Activated T-cell treated with anti-CD3 and anti-CD28 coated beads for 24 hours (primary cell): Measurements from ENCODE around the gene ANXA2.
"Not testable (repeated sequence)": the region's sequence is repeated elsewhere in the genome, so short reads cannot be mapped to it uniquely, and the experiment has no call there.

Experiments used
- DNase-seq: peaks from one replicate; pipeline ENCODE4 v3.0.0-alpha.2; 2020; ENCODE audit warnings: low read depth

The ANXA2 gene

DNA sequence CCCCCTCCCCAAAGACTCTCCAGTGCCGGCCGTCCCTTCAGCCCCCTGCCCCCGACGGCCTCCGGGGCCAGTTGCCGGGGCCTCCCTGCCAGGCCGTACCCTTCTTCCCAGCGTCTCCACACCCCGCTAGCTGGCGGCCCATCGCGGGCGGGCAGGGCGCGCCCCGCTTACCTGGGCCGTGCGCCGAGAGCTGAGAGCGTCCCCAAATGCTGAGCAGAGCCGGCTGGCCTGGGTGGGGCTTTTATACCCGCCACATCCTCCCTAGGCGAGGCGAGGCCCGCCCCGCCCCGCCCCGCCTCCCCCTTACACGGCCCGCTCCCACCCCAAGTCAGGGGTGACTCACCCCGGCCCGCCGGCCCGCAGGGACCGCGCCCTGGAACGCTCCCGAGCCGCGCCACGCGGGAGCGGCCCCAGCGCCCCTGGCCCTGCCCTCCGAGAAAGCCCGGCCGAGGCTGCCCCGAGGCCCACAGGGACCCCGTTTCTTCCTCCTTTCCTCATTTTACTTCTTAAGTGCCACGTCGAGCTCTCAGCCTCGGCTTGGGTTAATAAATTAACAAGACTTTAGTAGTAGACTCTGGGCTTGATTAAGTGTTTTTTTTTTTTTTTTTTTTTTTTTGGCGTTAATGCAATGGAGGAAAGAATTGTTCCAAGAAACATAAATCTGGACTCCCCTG is at the start of gene ANXA2:
TSS of gene ANXA2 (minus strand) at position 215 of the 674 bp plus-strand sequence. CDS start 11,911 bp downstream, outside the sequence.
- peak; percentile 70 for DNase-seq

DNA sequence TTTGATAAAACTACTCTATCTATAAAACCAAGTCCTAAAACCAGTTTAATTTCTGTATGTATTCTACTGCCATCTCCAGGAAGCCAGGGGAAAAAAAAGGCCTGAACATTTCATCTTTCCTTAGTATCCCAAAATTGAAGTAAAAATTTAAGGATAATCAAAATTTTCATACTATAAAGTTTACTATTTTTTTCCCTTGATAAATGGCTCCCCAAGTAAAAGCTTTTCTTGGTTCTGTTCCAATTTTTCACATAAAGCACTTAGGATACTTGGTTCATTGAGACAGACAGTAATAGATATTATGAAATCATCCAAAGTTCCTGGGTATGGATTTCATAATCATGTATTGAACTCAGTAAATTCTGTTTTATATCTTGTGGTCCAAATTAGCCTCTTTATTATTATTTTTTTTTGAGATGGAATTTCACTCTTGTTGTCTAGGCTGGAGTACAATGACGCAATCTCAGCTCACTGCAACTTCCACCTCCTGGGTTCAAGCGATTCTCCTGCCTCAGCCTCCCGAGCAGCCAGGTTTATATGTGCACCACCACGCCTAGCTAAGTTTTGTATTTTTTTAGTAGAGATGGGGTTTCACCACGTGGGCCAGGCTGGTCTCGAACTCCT is 46.6 kb upstream of the ANXA2 start:
- DNase-seq: no peak

DNA sequence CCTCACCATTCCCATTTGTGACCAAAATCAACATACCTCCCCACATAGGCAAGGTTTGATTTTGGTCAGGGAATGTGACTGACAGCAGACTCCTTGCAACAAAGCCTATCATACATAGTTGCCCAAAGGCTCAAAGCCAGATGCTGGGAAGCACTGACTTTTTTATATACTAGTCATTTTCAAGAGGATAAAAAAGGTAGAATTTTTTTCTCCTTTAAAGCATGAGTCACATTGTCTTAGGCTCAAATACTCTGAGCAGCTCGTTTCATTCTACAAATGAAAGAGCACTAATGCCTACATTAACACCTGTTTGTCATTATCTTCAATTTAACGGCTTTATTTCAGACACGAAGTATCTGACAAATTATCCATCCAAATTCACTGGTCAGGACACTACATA is 45.0 kb upstream of the ANXA2 start:
- no peak for DNase-seq

DNA sequence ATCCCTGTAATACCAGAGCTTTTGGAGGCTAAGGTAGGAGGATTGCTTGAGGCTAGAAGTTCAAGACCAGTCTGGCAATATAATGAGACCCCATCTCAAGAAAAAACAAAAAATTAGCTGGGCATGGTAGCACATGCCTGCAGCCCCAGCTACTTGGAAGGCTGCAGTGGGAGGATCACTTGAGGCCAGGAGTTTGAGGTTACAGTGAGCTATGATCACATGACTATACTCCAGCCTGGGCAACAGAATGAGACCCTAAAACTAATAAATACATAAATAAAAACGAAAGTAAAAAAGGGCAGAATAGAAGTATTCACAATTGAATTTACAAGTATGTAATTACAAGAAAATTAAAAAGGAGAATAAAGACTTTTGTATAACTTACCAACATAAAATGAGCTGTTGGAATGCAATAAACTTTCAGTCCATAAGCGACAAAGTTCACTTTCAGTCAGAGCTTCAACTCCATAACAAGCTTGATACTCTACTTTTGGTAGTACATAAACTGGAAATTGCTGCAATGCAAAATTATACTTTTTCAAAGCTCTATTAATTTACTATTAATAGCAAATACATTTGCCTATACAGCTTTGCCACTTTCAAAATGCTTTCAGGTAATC is 44.4 kb upstream of the ANXA2 start:
- no peak for DNase-seq

DNA sequence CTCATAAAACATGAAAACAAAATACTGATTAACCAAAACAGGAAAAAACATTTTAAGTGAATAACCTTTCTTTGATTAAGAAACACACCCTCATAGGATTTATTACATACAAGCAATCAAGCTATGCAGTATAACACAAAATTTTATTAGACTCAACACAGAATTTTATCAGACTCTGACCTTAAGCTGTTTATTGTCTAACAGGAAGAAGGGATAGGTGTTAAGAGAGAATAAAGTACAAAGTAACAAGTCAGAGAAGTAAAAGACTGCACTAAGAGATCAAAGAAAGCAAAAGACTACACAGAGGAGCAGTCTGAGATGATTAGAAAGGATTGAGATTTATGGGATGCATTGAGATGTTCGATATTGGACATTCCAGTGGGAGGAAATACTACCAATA is 43.5 kb upstream of the ANXA2 start:
- DNase-seq: no peak

DNA sequence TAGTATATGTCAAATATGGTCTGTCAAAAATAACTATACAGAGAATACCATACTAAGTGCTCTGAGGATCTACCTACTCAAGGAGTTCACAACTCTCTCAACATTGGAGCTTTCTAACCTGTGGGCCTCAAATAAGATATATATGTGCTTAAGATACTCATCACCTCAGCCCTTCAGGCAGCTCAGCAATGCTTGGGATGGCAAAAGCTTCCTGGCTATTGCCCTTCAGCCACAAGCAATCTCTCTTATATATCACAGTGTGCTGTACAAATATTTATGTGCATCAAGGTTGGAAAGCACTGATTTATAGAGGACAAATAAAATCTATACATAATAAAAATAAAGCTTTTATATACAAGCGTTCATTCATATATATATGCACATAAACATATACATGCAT is 40.9 kb upstream of the ANXA2 start:
- no peak for DNase-seq

DNA sequence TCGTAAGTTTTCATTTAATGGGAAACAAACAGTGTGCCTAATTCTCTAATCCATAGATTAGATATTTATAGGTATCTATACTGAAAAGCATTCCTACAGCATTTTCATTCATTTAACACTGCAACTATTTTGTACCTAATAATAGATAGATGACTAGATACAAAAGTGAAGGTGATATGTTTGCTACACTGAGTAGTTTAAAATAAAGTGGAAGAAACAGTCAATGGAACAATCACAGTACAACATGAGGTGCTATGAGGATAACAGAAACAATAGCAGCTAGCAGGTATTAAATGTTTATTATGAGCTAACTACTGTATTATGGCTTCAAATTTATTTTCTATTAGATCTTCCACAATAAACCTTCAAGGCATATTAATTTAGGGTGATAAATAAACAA is 31.1 kb upstream of the ANXA2 start:
- no peak for DNase-seq

DNA sequence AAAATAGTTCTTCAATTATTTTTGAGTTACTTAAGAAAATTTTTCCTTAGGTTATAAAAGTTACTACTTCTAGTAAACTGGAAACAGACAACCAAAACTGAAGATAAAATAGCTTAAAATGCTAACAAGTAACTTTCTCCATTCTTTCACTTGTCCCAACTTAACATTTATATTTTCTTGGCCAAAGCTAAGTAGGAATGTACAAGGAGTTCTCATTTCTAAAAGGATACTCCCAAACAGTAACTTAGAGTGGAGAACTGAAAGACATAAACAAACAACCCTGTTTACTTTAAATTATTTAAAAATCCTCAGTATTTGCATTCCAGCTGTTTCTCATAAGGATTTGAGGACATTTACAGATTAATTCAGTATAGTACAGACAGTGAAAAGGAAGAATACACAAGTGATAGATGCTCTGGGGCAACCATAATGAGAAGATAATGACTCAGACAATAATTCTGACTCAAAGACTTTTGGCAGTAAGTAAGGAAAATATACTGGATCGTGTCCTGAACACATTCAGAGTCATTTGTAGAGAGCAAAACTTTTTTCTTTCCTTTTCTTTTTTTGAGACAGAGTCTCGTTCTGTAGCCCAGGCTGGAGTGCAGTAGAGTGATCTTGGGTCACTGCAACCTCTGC is 29.2 kb upstream of the ANXA2 start:
- no peak for DNase-seq

DNA sequence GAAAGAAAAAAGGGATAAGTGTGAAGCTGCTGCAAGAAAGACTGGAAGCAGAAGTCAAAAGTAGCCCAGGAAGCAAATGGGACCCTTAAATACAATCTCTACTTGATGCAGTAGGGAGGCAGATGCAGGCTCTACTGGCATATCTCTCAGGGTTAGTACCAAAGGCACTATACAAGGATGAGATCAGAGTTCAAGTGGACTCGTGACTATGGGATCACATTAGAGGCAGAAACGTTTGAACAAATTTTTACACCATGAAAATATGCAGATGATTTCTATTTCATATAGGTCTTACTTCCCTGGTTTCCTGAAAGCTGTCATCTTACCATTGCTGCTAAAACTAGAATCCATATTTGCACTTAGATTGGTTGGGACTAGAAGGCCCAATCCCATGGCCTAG is 27.7 kb upstream of the ANXA2 start:
- DNase-seq: no peak

DNA sequence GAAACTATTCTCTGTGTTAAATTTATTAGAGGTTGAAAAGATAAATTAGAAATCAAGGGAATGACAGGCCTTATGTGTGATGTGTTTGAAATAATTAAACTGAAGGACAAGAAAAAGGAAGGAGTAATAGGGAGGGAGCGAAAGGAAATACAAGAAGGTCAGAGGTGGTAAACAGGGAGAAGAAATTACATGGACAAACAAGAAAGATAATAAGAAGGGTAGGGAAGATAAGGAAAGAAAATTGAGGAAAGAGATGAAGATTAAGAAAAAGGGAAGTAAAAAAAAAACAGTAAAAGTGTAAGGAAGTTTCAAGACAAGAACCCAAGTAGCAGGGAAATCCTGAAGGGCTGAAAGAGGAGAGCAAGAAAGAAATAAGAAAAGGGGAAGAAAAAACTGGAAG is 26.2 kb upstream of the ANXA2 start:
- DNase-seq: no peak

DNA sequence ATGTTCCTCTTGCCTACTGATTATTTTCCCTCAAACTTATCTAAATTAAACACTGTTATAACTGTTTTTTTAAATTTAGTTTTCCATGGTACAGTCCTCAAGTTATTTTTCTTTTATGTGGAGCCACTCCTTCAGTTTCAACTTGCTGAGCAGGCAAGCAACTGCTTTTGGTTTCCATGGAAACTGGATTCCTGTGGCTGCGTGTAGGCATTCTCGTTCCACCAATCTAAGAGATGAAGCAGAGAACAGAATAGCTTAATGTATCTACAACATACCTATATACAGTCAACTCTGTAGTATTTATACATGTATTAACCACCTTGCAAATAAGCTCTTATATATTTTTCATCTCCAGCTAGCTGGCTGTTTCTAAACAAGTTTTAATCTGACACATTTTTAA is 25.8 kb upstream of the ANXA2 start:
- DNase-seq: no peak

DNA sequence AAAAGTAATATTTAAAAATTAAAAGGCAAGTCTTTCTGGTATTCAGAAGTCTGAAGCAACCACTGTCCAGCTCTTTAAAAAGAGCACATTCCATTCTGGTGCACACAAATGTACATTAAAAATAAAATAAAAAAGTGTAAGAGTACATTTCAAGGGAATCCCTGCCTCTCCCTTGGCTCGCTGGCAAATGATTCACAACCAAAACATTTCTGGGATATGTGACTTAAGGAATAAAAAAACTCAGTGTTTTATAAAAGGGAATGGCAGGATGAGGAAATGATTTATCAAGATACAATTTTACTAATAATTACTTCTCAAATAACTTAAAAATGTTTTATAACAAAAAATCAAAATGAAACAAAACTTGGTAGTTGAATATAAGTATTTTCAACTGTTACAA is 23.8 kb upstream of the ANXA2 start:
- no peak for DNase-seq

DNA sequence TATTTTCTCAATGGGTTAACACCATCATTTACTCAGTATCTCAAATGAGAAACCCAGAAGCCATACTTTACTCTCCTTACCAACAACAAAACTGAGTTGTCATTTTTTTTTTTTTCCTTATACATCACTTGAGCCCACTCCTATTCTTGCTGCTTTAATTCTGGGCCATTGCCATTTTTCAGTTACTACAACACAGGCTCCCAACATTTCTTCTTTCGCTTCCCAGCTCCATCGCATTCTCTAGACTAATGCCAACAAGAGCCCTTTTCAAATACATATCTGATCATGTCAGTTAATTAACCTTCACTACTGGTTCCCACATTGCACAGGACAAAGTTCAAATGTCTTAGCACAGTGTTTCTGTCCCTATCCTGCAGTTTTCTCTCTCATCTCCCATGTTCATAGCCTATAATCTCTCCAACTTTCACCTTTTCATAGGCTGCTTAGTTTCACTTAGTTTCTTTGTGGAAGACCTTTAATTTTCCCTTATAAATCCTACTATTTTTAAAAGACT is 22.5 kb upstream of the ANXA2 start:
- DNase-seq: no peak

DNA sequence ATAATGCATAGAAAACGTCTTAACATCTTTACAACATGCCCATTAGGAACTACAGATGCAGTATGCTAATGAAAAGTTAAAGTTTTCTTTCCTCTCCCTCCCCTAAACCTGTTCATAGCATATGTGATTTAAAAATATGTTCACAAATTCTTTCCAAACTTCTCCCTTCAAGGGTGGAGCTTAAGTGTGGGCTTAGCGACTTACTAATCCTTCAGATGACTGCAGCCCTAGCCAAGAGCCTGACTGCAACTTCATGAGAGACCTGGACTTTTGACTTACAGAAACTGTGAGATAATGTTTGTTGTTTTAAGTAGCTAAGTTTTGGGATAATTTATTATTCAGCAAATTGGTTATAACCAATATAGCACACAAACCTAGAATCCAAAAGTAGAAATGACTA is 22.0 kb upstream of the ANXA2 start:
- no peak for DNase-seq

DNA sequence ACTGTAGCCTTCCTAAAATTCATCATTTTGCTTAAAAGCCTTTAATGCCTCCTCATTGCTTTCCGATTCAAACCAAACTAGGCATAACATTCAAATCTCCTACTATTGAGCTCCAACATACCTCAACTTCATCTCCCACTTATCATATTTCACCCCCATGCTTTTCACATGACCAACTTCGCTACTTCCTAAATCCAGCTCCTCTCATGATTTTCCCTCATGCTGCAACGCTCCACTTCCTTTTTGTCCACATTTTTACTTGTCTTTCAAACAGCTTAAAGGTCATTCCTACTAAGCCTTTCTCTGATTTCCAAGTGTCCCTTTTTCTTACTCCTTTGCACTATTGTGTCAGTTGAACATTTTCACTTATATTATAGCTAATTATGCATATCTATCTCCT is 20.3 kb upstream of the ANXA2 start:
- DNase-seq: no peak

DNA sequence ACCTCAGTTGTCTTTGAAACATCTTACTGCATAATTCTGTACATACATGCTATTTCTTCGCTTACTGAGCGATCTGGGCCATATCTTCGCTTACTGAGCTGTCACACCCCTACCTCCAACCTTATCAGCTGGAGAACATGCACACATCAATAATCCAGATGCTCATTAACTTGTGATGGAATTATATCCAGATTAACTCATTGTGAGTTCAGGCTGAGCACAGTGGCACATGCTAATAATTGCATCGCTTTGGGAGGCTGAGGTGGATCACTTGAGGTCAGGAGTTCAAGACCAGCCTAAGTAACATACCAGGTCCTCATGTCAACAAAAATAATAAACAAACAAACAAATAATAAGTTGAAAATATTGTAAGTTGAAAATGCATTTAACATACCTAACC is 19.3 kb upstream of the ANXA2 start:
- DNase-seq: no peak

DNA sequence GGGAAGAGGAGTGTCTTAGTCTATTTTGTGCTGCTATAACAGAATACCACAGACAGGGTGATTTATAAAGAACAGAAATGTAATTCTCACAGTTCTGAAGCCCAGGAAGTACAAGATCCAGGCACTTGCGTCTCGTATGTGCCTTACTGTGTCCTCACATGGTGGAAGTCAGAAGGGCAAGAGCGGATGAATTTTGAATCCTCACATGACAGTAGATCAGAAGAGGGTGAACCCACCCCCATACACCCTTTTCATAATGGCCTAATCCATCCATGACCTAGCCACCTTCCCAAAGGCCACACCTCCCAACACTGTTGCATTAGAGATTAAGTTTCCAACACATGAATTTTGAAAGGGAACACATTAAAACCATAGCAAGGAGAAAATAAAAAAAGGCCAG is 18.7 kb upstream of the ANXA2 start:
- no peak for DNase-seq

DNA sequence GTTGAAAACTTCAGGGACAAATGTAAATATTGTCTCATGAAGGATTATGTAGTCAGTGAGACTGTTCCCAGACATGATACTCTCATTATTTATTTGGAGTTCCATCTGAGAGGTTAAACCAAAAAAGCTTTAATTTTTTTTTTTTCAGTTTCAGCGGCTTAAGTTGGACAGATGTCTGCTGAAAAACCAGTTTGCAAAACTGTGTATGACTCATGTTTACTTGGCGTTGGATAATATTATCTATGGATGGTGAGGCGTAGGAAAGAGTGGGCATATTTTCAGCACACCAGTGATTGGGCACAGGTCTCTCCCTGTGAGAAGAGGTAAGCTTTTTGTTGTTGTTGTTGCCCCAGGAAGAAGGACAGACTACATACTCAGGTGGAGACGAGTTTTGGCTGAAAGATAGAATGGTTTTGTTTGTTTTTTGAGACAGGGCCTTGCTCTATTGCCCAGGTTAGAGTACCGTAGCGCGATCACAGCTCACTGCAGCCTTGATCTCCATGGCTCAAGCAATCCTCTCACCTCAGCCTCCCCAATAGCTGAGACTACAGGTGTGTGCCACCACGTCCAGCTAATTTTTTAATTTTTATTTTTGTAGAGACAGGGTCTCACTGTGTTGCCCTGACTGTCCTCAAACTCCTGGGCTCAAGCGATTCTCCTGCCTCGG is 16.4 kb upstream of the ANXA2 start:
- no peak for DNase-seq

DNA sequence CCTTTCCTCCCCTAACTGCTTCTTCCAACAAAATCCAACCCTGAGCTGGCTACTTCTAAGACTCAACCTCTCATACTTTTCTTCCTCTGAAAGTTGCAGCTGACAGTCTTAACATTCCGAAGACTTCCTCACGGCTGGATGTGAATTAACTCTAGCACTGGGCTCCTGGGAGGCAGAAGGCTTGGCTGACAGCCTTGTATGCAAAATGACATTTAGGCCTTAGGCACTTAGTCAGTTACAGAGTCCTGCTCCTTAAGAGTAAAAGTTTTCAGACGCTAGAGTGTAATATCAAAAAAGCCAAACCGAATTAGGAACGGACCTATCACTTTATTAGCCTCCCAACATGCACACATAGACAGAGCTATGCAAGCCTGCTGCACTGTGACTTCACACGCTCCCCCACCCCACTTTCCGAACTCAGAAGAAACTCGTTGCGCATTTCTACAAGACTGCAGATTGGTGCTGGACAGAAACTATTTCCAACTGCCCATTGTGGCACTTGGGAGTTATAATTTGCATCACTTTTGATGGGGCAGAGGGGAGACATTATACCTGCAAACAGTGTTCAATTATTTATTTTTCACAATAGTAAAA is 15.5 kb upstream of the ANXA2 start:
- no peak for DNase-seq

DNA sequence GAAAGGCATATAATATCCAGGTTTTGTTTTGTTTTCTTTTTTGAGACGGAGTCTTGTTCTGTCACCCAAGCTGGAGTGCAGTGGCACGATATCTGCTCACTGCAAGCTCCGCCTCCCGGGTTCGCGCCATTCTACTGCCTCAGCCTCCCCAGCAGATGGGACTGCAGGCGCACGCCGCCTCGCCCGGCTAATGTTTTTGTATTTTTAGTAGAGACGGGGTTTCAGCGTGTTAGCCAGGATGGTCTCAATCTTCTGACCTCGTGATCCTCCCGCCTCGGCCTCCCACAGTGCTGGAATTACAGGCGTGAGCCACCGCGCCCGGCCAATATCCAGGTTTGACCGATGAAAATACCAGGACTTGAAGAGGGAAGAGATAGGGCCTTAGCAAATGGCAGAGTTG is 15.0 kb upstream of the ANXA2 start:
- DNase-seq: not testable (repeated sequence)

DNA sequence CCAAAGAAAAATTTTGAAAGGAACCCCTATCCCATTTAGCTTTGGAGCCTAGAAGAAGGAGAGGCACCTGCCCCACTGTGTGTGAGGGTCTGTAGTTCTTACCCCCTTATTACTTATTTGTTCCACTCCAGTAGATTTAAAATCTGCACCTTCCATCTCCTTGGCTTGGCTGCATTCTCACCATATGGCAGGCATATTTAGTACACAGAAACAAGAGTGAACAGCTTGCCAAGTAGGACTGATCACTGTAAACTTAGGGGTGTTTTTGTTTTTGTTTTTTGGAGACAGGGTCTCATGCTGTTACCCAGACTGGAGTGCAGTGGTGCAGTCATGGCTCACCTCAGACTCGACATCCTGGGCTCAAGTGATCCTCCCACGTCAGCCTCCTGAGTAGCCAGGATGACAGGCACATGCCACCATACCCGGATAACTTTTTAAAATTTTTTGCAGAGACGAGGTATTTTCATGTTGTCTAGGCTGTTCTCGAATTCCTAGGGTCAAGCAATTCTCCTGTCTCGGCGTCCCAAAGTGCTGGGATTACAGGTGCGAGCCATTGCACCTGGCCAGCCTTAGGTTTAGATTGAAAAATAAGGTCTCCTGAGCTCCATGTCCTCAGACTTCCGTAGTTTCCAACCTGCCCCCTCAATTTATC is 14.1 kb upstream of the ANXA2 start:
- no peak for DNase-seq

DNA sequence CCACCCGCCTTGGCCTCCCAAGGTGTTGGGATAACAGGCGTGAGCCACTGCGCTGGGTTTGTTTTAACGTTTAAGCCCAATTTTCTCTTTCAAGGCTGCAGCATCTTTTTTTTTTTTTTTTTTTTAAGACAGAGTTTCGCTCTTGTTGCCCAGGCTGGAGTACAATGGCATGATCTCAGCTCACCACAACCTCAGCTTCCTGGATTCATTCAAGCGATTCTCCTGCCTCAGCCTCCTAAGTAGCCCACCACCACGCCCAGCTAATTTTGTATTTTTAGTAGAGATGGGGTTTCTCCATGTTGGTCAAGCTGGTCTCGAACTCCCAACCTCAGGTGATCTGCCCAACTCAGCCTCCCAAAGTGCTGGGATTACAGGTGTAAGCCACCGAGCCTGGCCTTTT is 12.6 kb upstream of the ANXA2 start:
- not testable (repeated sequence) for DNase-seq
